ENCODE measurements around the gene NELFB.

Gene NELFB

GRCh38 chr9:137254624-137255447 lies at the start of gene NELFB:
NELFB (plus strand) TSS chr9:137255327.
- DNase-seq = peak in 1 of 2 experiments; percentile 31

DNA sequence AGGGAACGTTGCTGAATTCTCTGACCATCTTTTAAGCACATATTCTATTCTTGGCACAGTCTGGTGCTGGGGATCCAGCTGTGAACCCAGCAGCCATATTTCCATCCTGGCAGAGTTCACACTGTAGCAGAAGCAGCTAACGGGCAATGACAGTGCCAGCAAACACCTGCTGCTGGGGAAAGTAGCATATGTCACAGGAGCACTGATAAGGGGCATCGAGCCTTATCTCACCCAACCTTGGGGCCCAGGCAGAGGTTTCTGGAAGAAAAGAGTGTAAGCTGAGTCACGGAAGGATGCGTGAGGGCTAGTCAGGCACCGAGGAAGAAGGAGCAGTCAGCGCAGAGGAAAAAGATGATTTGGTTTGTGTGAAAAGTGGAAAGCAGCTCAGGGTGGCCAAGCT lies 48.5 kb upstream of the NELFB start:
- DNase-seq = no peak

- no peak for DNase-seq
Measured at GRCh38 chr9:137211532-137211931, 43.6 kb upstream of the NELFB start.

GRCh38 chr9:137212520-137212919 lies 42.6 kb upstream of the NELFB start:
- DNase-seq = no peak

DNA sequence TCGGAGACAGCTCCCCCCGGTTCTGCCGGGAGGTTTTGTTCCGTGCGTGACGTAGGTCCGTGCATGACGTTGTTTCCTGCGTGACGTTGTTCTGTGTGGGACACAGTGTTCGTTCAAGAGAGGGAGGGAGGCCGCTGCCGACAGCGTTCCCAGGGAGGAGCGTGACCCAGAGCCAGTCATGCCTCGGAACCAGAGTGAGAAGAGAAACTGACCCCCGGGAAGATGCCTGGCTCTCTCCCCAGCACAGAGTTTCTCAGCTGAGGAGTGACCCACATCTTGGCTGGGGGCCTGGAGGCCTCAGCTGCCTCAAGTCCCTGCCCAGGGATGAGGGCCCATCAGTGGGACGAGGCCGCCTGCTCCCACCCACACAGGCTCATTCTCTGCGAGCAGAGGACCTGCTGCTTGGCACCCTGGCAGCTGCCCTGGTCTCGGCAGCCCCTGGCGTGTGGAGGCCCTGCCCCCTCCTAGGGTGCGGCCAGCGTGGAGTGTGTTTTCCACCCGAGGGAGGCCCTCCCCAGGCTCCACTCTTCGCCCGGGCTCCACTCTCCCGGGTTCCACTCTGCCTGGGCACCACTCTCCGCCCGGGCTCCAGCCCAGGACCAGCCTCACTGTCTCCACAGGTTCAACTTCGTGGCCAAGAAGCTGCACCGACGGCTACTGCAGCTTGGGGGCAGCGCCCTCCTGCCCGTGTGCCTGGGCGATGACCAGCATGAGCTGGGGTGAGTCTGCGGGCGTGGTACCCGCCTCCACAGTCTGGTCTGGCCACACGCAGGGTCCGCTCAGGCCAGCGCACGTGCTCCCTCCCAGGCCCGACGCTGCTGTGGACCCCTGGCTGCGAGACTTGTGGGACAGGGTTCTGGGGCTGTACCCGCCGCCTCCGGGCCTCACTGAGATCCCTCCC lies 41.7 kb upstream of the NELFB start:
- DNase-seq = no peak

DNA sequence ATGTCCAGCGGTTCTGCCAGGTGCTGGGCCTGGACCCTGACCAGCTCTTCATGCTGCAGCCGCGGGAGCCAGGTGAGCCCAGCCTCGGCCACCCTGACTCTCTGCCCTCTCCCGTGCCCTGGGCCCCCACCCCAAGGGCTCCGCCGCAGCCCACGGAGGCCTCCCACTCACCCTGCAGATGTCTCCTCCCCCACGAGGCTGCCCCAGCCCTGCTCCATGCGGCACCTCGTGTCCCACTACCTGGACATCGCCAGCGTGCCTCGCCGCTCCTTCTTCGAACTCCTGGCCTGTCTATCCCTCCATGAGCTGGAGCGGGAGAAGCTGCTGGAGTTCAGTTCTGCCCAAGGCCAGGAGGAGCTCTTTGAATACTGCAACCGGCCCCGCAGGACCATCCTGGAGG lies 40.5 kb upstream of the NELFB start:
- no peak for DNase-seq

DNA sequence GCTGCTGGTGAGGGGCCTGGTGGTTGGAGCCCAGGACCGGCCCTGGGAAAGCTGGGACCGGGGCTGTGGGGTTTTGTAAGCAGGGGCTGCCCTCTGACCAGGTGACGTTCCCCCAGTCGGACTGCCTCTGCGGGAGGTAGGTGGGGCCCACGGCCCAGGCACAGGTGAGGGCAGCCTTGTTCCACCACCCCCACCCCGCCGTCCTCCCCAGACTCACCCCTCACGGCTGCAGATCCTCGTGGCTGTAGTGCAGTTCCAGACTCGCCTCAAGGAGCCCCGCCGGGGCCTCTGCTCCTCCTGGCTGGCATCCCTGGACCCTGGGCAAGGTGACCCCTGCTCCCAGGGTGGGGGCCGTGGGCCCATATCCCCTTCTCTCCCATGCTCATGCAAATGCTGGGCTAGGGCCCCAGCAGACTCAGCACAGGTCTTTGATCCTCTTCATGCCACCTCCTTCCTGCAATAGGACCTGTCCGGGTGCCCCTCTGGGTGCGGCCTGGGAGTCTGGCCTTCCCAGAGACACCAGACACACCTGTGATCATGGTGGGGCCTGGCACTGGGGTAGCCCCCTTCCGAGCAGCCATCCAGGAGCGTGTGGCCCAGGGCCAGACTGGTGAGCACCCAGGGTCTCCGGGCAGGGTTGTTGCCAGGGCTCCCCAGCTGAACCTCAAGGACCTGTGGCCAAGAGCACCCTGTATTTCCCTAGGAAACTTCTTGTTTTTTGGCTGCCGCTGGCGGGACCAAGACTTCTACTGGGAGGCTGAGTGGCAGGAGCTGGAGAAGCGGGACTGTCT lies 39.7 kb upstream of the NELFB start:
- no peak for DNase-seq

GRCh38 chr9:137216188-137216965 lies 38.8 kb upstream of the NELFB start:
- no peak for DNase-seq

- no peak for DNase-seq
Measured at GRCh38 chr9:137217276-137218211, 37.6 kb upstream of the NELFB start.

DNA sequence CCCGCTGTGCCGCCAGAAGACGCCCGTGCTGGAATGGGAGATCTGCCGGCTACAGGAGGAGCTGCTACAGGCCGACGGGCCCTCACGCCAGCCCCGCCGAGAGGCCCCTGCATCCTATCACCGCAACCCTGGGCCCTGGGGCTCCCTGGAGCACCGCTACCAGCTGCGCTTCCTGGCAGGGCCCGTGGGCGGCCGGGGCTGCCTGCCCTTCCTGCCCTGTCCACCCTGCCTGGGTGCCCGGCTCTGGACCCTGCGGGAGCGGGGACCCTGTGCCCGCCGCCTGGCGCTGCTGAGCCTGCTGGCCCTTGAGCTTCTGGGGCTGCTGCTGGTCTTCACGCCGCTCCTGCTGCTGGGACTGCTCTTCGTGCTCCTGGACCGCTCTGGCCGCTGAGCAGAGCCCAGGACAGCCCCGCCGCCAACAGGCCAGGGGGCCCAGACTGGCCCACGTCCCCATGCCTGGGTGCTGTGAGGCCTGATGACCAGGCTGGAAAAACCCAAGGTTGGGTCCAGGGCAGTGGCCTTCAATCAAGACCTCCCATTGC lies 36.8 kb upstream of the NELFB start:
- DNase-seq = no peak

DNA sequence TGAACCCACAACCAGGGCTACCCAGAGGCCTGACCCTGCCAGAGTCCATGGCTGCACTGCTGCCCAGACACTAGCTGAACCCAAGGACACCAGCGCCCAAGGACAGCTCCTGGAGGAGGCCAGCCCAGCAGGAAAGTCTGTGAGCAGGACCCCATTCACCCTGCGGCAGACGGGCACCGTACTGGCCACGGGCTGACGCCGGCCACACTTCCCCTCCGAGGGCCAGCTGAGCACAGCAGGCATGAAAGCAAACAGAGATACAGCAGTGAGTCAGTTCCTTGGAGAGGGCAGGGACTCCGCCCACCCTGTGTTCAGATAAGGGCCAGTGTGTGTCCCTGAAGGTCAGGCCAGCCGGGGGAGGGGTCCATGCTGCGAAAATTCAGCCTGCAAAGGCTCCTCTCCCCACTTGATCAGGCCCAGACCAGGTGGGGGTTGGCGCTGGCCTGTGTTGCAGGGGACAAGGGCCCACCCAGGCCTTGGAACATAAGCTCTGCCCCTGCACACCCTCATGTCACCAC lies 36.3 kb upstream of the NELFB start:
- no peak for DNase-seq

GRCh38 chr9:137219757-137220316 lies 35.3 kb upstream of the NELFB start:
- no peak for DNase-seq

DNA sequence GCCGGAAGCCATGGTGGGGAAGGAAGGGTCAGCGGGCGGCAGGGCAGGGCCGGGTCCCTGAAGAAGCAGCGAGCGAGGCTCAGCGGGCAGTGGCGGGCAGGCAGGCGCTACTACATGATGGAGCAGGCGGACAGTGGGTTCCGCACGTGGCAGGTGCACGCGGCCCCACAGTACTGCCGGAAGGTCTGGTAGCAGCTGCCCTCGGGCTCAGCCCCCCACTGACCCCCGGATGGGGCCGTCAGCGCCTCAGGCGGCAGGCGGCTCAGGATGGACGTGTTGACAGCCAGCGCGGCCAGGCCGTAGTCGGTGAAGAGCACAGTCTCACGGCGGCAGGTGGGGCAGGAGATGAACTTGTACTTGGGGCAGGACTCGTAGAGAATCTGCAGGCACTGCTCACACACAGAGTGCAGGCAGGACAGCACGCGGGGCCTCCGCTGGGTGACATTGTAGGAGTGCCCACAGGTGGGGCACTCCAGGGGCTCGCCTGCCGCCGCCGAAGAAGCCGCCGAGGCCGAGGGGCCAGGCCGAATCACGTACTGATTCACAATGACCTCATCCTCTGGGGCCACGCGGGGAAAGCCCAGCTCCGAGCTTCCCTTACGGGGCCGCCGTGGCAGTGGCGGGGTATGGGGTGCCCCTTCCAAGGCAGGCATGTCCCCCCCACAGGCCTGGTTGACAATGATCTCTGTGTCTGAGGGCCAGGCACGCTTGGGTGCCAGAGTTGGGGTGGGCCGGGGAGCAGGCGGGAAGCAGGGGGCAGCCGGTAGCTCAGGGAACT lies 34.6 kb upstream of the NELFB start:
- no peak for DNase-seq

DNA sequence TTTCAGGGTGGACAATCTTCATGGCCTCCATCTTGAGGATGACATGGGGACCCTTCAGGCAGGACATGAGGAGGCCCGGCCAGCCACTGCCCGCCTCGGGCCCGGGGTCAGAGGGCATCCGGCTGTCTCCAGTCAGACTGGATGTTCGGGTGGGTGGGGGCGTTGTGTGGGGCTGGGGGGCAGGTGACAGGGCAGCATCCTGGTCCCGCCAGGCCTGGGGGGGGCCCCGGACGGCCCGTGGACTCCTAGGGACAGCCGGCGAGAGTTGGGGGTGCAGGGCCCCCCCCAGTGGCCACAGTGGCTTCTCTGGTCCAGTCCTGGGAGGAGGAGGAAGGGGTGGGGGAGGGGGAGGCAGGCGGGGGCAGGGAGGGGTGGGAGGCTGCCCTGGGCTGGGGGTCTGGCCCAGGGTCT lies 34.0 kb upstream of the NELFB start:
- no peak for DNase-seq

- DNase-seq = no peak
Measured at GRCh38 chr9:137221506-137222111, 33.5 kb upstream of the NELFB start.

GRCh38 chr9:137222190-137223077 lies 32.7 kb upstream of the NELFB start, which contains the start of gene RNF208:
RNF208 (minus strand) TSS chr9:137222240; CDS start chr9:137221212, 1,028 bp downstream.
- DNase-seq = no peak

- peak; percentile 72 to 79 for DNase-seq
Measured at GRCh38 chr9:137223078-137223970, 31.8 kb upstream of the NELFB start.

Measured in cerebellar nuclear complex (tissue), 1 donor.